ENCODE data around the gene CCDC149. TPM values are rescaled to one million over a fixed set of nuclear protein-coding genes. Genes with fewer than 3 reads are reported as not detected.

The CCDC149 gene
- total and polyA plus RNA-seq, 4 donors, result 1.4 to 11.2 (median 3.4) TPM

GRCh38 chr4:24837336-24837735 is 75.5 kb downstream of the CCDC149 start:
- Histone ChIP-seq H3K9me3 (ENCODE audit: control insufficient read depth in 4 of 4, low read length in 3 of 4) (no peaks in the 10 kb centered on the region), H3K4me3 (ENCODE audit: low read depth in 1 of 3, low read length in 3 of 3) (no peak overlapping the region), H3K9ac (ENCODE audit: low read depth in 1 of 2, low read length in 2 of 2) (no peak overlapping the region), H3K36me3 (ENCODE audit: control insufficient read depth in 4 of 4, insufficient read depth in 3 of 4, low read depth in 1 of 4, low read length in 3 of 4) (peaks cover 0 to 18% (median 10%) of the 10 kb centered on the region in 4 donors), H3K27ac (ENCODE audit: low read depth in 1 of 2, low read length in 2 of 2) (no peak overlapping the region), H3K4me1 (ENCODE audit: control insufficient read depth in 4 of 4, insufficient read depth in 4 of 4, low read length in 3 of 4) (peaks cover 0 to 11% (median 6%) of the 10 kb centered on the region in 4 donors), H3K27me3 (ENCODE audit: control insufficient read depth in 4 of 4, insufficient read depth in 4 of 4, low read length in 3 of 4) (no peaks in the 10 kb centered on the region)
- TF ChIP-seq HNF4G (IDR thresholded peaks at IDR 0.05) (no peak), NR2F2 (IDR thresholded peaks at IDR 0.05) (no peak)
- no peak for DNase-seq (ENCODE audit: low spot score)
- 95% methylated on average over 7 of the region's 7 CpGs for WGBS

GRCh38 chr4:24836661-24837242 is 76.1 kb downstream of the CCDC149 start:
- 95% methylated on average over 6 of the region's 6 CpGs for WGBS
- H3K9ac ChIP-seq (ENCODE audit: low read depth in 1 of 2, low read length in 2 of 2), result no peak overlapping the region
- H3K36me3 ChIP-seq (ENCODE audit: control insufficient read depth in 4 of 4, insufficient read depth in 3 of 4, low read depth in 1 of 4, low read length in 3 of 4), result peaks cover 0 to 18% (median 10%) of the 10 kb centered on the region in 4 donors

DNA sequence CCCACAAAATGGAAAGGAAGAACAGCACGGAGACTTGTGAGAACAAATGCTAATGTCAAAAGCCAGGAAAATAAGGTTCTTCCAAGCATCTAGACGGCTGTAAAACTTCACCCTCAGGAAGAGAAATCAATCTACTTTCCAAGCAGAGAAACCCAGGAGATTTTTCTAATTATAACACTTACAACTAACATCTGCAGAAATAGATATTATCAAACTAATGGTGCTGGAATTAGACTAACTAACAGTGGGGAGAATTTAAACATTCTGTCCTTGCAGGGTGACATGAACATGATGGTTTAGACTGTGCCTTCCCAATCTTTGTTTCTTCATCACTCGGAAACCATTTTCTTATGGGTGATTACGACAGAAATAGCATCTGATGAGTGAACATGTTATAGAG is 77.1 kb downstream of the CCDC149 start:
- H3K9ac ChIP-seq (ENCODE audit: low read depth in 1 of 2, low read length in 2 of 2), result no peak overlapping the region
- H3K4me3 ChIP-seq (ENCODE audit: low read depth in 1 of 3, low read length in 3 of 3), result no peak overlapping the region
- 96% methylated on average over 4 of the region's 4 CpGs for WGBS
- no peak for TF ChIP-seq HNF4A (conservative IDR thresholded peaks at IDR 0.05)
- TF ChIP-seq FOXA1 (IDR thresholded peaks at IDR 0.05), result no peak
- TF ChIP-seq, protein P1, sequence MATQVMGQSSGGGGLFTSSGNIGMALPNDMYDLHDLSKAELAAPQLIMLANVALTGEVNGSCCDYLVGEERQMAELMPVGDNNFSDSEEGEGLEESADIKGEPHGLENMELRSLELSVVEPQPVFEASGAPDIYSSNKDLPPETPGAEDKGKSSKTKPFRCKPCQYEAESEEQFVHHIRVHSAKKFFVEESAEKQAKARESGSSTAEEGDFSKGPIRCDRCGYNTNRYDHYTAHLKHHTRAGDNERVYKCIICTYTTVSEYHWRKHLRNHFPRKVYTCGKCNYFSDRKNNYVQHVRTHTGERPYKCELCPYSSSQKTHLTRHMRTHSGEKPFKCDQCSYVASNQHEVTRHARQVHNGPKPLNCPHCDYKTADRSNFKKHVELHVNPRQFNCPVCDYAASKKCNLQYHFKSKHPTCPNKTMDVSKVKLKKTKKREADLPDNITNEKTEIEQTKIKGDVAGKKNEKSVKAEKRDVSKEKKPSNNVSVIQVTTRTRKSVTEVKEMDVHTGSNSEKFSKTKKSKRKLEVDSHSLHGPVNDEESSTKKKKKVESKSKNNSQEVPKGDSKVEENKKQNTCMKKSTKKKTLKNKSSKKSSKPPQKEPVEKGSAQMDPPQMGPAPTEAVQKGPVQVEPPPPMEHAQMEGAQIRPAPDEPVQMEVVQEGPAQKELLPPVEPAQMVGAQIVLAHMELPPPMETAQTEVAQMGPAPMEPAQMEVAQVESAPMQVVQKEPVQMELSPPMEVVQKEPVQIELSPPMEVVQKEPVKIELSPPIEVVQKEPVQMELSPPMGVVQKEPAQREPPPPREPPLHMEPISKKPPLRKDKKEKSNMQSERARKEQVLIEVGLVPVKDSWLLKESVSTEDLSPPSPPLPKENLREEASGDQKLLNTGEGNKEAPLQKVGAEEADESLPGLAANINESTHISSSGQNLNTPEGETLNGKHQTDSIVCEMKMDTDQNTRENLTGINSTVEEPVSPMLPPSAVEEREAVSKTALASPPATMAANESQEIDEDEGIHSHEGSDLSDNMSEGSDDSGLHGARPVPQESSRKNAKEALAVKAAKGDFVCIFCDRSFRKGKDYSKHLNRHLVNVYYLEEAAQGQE (IDR thresholded peaks at IDR 0.05), result no peak
- no peak for TF ChIP-seq ATF3 (IDR thresholded peaks at IDR 0.05)
- no peak for TF ChIP-seq SP1 (IDR thresholded peaks at IDR 0.05)
- TF ChIP-seq HNF4G (IDR thresholded peaks at IDR 0.05), result no peak
- TF ChIP-seq JUND (IDR thresholded peaks at IDR 0.05), result no peak
- TF ChIP-seq FOXA2 (IDR thresholded peaks at IDR 0.05), result no peak
- H3K9me3 ChIP-seq (ENCODE audit: control insufficient read depth in 4 of 4, low read length in 3 of 4), result no peaks in the 10 kb centered on the region
- H3K36me3 ChIP-seq (ENCODE audit: control insufficient read depth in 4 of 4, insufficient read depth in 3 of 4, low read depth in 1 of 4, low read length in 3 of 4), result peaks cover 0 to 24% (median 15%) of the 10 kb centered on the region in 4 donors
- no peak for DNase-seq (ENCODE audit: low spot score)
- H3K27ac ChIP-seq (ENCODE audit: low read depth in 1 of 2, low read length in 2 of 2), result no peak overlapping the region
- peaks cover 0 to 7% (median 5%) of the 10 kb centered on the region in 4 donors for H3K4me1 ChIP-seq (ENCODE audit: control insufficient read depth in 4 of 4, insufficient read depth in 4 of 4, low read length in 3 of 4)
- no peaks in the 10 kb centered on the region for H3K27me3 ChIP-seq (ENCODE audit: control insufficient read depth in 4 of 4, insufficient read depth in 4 of 4, low read length in 3 of 4)

More at GRCh38 chr4:24836661-24837242, 76.1 kb downstream of the CCDC149 start:
- Histone ChIP-seq H3K27ac (ENCODE audit: low read depth in 1 of 2, low read length in 2 of 2) (no peak overlapping the region), H3K9me3 (ENCODE audit: control insufficient read depth in 4 of 4, low read length in 3 of 4) (no peaks in the 10 kb centered on the region), H3K4me3 (ENCODE audit: low read depth in 1 of 3, low read length in 3 of 3) (no peak overlapping the region), H3K27me3 (ENCODE audit: control insufficient read depth in 4 of 4, insufficient read depth in 4 of 4, low read length in 3 of 4) (no peaks in the 10 kb centered on the region), H3K4me1 (ENCODE audit: control insufficient read depth in 4 of 4, insufficient read depth in 4 of 4, low read length in 3 of 4) (peaks cover 0 to 11% (median 6%) of the 10 kb centered on the region in 4 donors)
- TF ChIP-seq FOXA1 (IDR thresholded peaks at IDR 0.05) (no peak), RAD21 (IDR thresholded peaks at IDR 0.05) (no peak), GABPA (IDR thresholded peaks at IDR 0.05 in 1 of 2, conservative IDR thresholded peaks at IDR 0.05 in 1 of 2) (no peak)
- DNase-seq (ENCODE audit: low spot score), result no peak

Measured in liver (tissue), 9 donors.